Activated CD8-positive, alpha-beta memory T cell treated with anti-CD3 and anti-CD28 coated beads, Interleukin-2, amount 50 U/mL, for 24 hours (primary cell): ENCODE measurements around the gene FBXO41.
"Not testable (repeated sequence)": the region's sequence is repeated elsewhere in the genome, so short reads cannot be mapped to it uniquely, and the experiment has no call there.

Experiments used
- DNase-seq: peaks from one replicate; pipeline ENCODE4 v3.0.0-alpha.2; 2020; ENCODE audit errors: extremely low read depth

Gene FBXO41

GRCh38 chr2:73262691-73263429 is 21.4 kb downstream of the FBXO41 start:
- not testable (repeated sequence) for DNase-seq

GRCh38 chr2:73262108-73262651 is 22.1 kb downstream of the FBXO41 start:
- no peak for DNase-seq

GRCh38 chr2:73260338-73260984 is 23.8 kb downstream of the FBXO41 start:
- DNase-seq, result no peak

- DNase-seq, result no peak
These were observed 24.5 kb downstream of the FBXO41 start for GRCh38 chr2:73259704-73260337.

GRCh38 chr2:73259276-73259675 is 25.0 kb downstream of the FBXO41 start:
- DNase-seq, result no peak

- DNase-seq, result no peak
These were observed 25.4 kb downstream of the FBXO41 start for GRCh38 chr2:73258913-73259215.

- DNase-seq, result no peak
These were observed 25.9 kb downstream of the FBXO41 start for GRCh38 chr2:73258186-73258912.

GRCh38 chr2:73257425-73258125 is 26.7 kb downstream of the FBXO41 start:
- no peak for DNase-seq

- no peak for DNase-seq
These were observed 27.3 kb downstream of the FBXO41 start for GRCh38 chr2:73257021-73257420.

- no peak for DNase-seq
These were observed 27.7 kb downstream of the FBXO41 start for GRCh38 chr2:73256618-73256922.

- DNase-seq, result no peak
These were observed 28.2 kb downstream of the FBXO41 start for GRCh38 chr2:73255907-73256617.

- DNase-seq, result no peak
These were observed 29.2 kb downstream of the FBXO41 start for GRCh38 chr2:73255007-73255644.

- no peak for DNase-seq
These were observed 29.8 kb downstream of the FBXO41 start for GRCh38 chr2:73254343-73255006.

GRCh38 chr2:73253901-73254300 is 30.4 kb downstream of the FBXO41 start:
- DNase-seq, result no peak

GRCh38 chr2:73253400-73253799 is 30.9 kb downstream of the FBXO41 start:
- DNase-seq, result no peak

GRCh38 chr2:73252238-73253027 is 31.8 kb downstream of the FBXO41 start:
- no peak for DNase-seq

GRCh38 chr2:73250872-73251846 is 33.1 kb downstream of the FBXO41 start:
- no peak for DNase-seq

GRCh38 chr2:73249636-73250035 is 34.6 kb downstream of the FBXO41 start:
- no peak for DNase-seq
